ENCODE data around the gene HNRNPL. TPM values are rescaled to one million over a fixed set of nuclear protein-coding genes. Genes with fewer than 3 reads are reported as not detected.
"Not testable (repeated sequence)": the region's sequence is repeated elsewhere in the genome, so short reads cannot be mapped to it uniquely, and the experiment has no call there.

HNRNPL gene
- total RNA-seq, 2 donors from 2014 or later, result 191 to 194 TPM

DNA sequence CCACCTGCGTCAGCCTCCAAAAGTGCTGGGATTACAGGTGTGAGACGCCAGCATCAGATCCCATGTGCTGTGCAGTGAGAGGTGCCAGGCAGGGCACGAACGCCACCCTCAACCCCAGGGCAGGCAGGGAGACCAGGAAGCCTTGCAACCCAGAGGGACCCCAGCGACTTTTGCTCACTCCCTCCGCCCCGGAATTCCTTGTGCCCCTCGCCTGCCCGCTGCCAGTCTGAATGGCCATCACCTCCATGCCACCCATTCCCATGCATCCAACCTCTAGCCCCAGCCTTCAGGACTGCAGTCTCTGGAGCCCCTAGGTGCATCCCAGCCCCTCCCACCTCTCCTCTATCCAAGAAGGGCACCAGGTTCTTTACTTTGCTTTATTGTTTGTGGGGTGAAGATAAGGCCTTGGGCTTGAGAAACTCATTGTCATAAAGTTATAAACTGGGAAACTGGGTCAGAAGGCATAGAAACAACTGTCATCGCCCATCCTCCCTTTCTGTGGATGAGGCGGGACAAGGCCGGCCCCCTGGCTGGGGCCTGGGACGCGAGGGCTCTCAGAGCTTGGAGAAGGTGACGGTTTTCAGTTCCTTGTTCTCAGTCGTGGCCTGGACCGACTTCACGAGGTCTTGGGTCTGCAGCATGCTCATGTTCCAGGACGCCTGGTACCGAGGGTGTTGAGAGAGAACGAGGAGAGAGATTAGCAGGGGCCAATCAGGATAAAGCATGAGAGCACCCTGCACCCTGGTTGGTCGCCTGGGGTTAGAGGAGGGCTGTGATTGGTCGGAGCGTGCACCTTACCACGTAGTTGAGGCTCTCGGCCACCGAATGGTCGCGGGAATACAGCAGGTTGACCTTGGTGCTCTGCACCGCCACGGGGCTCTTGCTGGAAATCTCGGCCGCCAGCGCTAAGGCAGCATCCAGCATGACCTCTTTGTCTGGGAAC is 34.5 kb downstream of the HNRNPL start:
- DNase-seq (ENCODE audit: low spot score), result no peak
- intact Hi-C loops (cut with DNase I), result no loop called here

- DNase-seq (ENCODE audit: low spot score); intact Hi-C loops (cut with DNase I): not testable (repeated sequence)
Observed at GRCh38 chr19:38813932-38814331, 35.9 kb downstream of the HNRNPL start.

DNA sequence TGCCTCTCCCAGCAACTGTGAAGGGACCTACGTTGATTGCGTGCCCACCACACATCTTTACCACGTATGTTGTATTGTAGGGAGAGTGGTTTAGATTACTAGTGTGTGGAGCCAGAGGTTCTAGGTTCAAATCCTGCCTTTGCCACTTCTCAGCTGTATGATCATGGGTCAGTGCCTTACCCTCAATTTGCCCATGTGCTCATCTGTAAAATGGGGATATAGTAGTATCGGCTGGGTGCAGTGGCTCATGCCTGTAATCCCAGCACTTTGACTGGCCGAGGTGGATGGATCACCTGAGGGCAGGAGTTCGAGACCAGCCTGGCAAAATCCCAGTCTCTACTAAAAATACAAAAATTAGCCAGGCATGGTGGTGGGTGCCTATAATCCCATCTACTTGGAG is 36.5 kb downstream of the HNRNPL start:
- no peak for DNase-seq (ENCODE audit: low spot score)
- intact Hi-C loops (cut with DNase I), result no loop called here

- no peak for DNase-seq (ENCODE audit: low spot score)
- intact Hi-C loops (cut with DNase I), result no loop called here
Observed at GRCh38 chr19:38812841-38813320, 36.9 kb downstream of the HNRNPL start, which contains the start of gene LGALS4. Gene LGALS4, minus strand, starts transcription at chr19:38812945. Its CDS starts 59 bp downstream, at chr19:38812886.

DNA sequence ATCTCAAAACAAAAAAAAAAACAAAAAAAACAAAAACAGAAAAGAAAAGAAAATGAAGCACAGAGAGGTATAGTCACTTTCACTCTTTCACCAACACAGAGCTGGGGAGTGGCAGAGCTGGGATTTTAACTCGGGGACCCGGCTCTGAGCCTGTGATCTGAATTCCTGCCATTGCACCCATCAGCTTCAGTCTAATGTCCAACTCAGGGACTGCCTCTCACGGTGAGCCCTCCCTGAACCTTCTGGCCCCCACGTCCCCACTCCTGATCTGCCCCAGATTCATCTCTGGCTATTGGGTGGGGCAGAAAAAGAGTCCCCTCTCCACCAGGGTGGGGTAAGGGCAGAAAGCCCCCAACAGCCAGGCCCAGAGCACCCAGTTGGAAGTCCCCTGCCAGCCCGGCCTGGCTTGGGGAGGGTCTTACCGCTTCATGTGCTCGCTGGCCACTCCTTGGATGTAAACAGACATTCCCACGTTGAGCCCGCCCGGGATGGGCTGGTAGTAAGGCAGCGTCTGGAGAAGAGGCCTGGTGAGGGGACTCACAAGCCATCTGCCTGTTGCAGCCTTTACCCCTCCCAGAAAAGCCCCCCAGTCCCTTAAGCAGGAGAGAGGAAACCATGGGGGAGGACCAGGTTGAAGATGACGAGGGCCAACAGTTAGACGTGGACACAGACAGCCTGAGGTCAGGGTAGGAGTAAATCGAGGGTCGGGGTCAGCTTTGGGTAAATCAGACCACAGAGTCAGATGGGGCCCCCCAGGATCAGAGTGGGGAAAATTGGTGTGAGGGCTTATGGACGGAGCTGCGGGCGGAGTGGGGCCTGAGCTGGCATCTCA is 37.6 kb downstream of the HNRNPL start:
- no peak for DNase-seq (ENCODE audit: low spot score)
- intact Hi-C loops (cut with DNase I), result no loop called here

DNA sequence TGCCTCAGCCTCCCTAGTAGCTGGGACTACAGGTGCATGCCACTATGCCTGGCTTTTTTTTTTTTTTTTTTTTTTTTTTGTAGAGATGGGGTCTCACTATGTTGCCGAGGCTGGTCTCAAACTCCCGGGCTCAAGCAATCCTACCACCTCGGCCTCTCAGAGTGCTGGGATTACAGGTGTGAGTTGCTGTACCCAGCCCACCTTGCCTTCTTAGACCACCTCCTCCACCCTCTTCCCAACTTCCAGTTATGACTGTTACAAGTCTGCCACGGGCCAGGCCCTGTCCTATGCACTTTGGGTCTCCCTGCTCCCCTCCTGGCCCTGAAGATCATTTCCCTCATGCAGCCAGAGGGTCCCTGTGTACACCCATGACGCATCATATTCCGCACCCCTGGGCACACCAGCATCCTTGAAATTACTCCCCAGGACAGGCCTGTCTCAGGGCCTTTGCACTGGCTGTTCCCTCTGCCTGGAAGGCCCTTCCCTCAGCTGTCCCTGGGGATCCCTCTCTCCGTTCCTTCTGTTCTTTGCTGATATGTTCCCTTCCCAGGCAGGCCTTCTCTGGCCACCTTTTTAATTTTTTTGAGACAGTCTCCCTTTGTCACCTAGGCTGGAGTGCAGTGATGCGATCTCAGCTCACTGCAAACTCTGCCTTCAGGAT is 40.1 kb downstream of the HNRNPL start:
- intact Hi-C loops (cut with DNase I), result no loop called here
- DNase-seq (ENCODE audit: low spot score), result no peak

DNA sequence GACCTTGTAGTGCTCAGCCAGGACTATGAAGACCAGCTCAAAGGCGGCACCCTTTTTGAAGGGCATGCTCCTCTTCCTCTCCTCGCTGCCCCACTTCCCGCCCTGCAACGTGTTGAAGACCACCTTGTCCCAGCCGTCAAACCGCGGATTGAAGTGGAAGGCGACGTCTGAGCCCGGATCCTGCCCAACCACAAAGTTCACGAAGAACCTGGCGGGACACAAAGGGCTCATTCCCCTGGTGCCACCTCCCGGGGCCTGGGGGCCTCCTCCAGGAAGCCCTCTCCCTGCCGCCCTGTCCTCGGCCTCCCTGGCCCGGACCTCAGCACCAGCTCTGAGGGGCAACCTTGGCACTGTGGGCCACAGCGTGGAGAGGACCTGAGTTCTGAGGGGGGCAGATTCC is 41.0 kb downstream of the HNRNPL start:
- intact Hi-C loops (cut with DNase I), result no loop called here
- no peak for DNase-seq (ENCODE audit: low spot score)

- intact Hi-C loops (cut with DNase I); DNase-seq (ENCODE audit: low spot score): not testable (repeated sequence)
Observed at GRCh38 chr19:38807374-38808098, 42.2 kb downstream of the HNRNPL start.

- no peak for DNase-seq (ENCODE audit: low spot score)
Observed at GRCh38 chr19:38806371-38806770, 43.4 kb downstream of the HNRNPL start.

GRCh38 chr19:38805180-38805579 is 44.6 kb downstream of the HNRNPL start:
- DNase-seq (ENCODE audit: low spot score), result no peak
- intact Hi-C loops (cut with DNase I), result no loop called here

More at GRCh38 chr19:38806371-38806770, 43.4 kb downstream of the HNRNPL start:
- intact Hi-C loops (cut with DNase I), result no loop called here

DNA sequence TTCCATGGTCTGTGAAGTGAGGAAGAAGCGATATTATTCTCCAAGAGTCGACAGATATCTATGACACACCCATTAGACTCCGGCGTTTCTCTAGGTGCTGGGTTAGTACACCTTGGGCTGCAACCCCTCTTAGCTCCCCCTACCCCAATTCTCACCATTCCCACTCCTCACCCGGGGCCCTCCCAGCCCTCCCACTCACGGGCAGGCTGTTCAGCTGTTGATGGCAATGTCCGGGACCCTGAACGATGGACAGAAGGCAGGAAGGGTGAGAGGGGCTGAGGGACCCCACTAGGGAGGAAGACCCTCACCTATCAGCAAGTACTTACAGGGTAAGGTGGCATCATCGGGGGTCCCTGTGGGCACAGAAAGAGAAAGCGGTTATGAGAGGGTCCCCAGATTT is 46.2 kb downstream of the HNRNPL start:
- intact Hi-C loops (cut with DNase I), result no loop called here
- no peak for DNase-seq (ENCODE audit: low spot score)

DNA sequence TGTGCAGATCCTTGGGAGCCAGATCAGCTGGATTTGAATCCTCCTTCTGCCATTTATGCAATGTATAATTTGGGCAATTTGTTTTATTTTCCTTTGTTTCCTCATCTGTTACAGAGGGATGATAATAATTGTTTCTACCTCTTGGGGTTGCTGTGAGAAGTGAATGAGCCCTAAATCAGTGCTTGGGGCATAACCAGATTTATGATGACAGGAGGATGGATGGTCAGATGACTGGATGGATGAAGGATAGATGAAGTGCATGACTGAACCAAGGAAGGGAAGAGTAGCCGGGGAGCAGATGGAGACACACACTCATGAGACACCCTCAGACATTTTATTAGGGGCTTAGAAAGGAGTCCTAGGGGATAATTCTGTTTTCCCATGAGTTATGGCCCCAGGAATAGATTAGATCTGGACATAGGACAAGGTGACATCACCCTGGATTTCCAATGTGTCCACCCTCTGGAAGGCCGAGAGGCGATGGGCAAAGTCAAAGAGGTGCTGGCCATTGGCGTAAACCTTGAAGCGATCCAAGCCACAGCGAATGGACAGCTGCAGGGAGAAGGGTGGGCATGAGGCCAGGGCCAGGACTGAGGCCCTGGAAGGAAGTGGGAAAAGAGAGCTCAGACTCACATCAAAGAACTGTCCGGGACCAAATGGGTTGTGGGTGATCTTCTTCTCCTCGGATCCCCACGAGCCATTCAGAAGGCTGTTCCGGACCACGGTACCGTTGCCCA is 48.3 kb downstream of the HNRNPL start:
- intact Hi-C loops (cut with DNase I), result no loop called here
- DNase-seq (ENCODE audit: low spot score), result no peak

DNA sequence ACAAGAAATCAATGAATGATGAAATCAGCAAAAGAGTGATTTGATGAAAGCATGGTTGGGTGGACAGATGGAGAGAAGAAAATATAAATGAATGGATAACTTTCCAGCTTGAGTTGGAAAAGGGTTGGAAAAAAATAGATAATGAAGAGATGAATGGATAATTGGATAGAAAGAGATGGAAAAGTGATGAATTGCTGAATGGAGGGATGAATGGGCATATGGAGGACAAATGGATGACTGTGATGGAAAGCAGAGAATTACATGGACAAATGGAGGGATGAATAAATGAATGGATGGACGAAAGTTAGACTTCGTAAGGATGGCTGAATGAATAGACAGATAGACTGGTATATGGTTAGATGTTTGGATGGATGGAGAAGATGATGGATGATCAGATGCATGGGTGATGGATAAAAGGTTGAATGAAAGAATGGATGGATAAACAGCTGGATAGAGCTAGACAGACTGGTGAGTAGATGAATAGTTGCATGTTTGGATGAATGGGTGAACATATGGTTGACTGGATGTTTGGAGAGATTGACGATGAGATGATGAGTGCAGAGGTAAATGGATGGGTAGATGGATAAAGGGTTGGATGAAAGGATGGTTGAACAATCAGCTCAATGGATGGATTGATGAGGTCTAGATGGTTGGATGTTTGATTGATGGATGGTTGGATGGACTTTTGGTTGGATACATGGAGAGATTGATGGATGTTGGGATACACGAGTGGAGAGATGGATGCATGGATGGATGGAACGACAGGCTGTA is 49.0 kb downstream of the HNRNPL start:
- no peak for DNase-seq (ENCODE audit: low spot score)
- intact Hi-C loops (cut with DNase I), result no loop called here

- intact Hi-C loops (cut with DNase I), result no loop called here
- no peak for DNase-seq (ENCODE audit: low spot score)
Observed at GRCh38 chr19:38799104-38799503, 50.7 kb downstream of the HNRNPL start.

- intact Hi-C loops (cut with DNase I); DNase-seq (ENCODE audit: low spot score): not testable (repeated sequence)
Observed at GRCh38 chr19:38797781-38798180, 52.0 kb downstream of the HNRNPL start.

DNA sequence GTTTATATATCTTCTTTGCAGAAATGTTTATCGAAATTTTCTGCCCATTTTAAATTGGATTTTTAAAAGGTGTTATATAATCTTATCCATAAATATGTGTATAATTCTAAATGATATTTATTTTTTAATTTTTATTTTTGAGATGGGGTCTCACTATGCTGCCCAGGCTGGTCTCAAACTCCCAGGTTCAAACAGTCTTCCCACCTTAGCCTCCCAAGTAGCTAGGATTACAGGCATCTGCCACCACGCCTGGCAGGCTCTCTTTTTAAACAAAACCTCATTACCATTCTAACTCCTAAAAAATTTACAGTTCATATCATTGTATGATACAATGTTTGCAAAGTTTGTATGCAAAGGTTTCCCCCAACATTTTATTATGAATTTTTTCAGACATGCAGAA is 53.6 kb downstream of the HNRNPL start:
- intact Hi-C loops (cut with DNase I), result no loop called here
- DNase-seq (ENCODE audit: low spot score), result no peak

DNA sequence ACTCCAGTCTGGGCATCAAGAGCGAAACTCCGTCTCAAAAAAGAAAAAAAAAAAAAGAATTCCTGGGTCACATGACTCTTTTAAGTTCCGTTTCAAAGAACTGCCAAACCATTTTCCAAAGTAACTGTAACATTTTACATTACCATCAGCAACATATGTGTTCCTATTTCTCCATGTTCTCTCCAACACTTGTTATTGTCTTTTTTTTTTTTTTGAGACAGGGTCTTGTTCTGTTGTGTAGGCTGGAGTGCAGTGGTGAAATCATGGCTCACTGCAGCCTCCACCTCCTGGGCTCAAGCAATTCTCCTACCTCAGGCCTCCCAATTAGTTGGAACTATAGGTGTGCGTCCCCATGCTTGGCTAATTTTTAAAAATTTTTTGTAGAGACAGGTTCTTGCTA is 54.2 kb downstream of the HNRNPL start:
- DNase-seq (ENCODE audit: low spot score), result no peak
- intact Hi-C loops (cut with DNase I), result no loop called here

Data from posterior vena cava (tissue), 2 donors.